GM12864 (cell line): ENCODE results near the gene SLIT1.

Experiments
- DNase-seq: peaks from one replicate; pipeline ENCODE4 v3.0.0-alpha.2; 2011; ENCODE audit warnings: low read depth
- H3K4me3 ChIP-seq: 2 replicates; pipeline ENCODE4 v1.5.1; 2011; ENCODE audit warnings: mild to moderate bottlenecking, low read depth, low read length, control low read depth
- TF ChIP-seq, protein P1 (sequence below): IDR thresholded peaks from 2 replicates; pipeline ENCODE4 v1.5.1; 2011; ENCODE audit warnings: low read depth, mild to moderate bottlenecking, moderate library complexity, low read length, control low read depth, inconsistent platforms; ENCODE audit errors: missing control alignments

Gene SLIT1

DNA sequence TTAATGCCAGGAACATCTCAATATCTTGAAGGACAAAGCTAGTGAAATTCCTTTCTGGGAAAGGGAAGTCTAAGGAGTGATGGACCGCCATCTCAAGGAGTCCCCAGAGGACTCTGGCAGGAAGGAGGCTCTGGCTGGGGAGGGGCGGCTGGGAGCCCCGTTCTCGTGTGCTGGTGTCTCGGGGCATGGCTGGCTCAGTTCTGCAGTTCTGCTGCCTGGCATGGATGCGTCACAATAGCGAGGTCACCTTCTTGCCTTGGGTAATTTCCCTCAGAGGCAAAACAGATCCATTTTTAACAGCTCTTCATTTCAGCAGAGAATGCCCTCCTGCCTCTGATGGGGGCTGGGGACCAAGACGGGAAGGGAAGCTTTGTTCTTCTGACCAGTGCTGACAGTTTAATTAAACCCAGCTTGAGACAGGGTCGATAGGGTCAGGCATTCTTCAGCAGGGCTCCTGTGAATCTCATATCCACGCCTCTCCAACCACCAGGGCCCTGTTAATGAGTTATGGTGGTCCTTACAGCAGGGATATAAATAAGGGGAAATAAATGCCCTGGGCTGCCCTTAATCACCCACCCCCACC lies 35.7 kb downstream of the SLIT1 start:
- H3K4me3 ChIP-seq, result no peak overlapping the region
- TF ChIP-seq, protein P1, sequence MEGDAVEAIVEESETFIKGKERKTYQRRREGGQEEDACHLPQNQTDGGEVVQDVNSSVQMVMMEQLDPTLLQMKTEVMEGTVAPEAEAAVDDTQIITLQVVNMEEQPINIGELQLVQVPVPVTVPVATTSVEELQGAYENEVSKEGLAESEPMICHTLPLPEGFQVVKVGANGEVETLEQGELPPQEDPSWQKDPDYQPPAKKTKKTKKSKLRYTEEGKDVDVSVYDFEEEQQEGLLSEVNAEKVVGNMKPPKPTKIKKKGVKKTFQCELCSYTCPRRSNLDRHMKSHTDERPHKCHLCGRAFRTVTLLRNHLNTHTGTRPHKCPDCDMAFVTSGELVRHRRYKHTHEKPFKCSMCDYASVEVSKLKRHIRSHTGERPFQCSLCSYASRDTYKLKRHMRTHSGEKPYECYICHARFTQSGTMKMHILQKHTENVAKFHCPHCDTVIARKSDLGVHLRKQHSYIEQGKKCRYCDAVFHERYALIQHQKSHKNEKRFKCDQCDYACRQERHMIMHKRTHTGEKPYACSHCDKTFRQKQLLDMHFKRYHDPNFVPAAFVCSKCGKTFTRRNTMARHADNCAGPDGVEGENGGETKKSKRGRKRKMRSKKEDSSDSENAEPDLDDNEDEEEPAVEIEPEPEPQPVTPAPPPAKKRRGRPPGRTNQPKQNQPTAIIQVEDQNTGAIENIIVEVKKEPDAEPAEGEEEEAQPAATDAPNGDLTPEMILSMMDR, result no peak
- DNase-seq, result no peak

DNA sequence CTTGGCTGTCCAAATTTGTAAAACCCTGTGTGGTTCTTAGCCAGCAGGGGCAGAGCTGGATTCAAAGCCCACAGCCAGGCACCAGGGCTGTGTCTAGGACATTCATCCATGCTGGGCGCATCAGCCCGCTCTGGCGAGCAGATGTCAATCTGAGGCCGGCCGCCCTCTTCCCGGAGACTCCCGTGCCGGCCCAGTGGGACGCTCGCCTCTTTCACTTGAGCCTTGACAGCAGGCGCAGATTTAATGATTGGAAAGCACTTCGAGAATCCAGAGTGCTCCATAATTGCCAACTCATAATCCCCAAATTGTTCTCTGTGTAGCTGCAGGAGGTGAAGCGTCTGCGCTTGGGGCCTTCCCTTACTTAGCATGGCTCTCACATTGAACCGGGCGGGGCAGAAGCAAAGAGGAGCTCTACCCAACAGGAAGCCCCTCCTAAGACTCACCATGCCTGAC lies 36.7 kb downstream of the SLIT1 start:
- no peak for DNase-seq
- H3K4me3 ChIP-seq, result no peak overlapping the region
- TF ChIP-seq, protein P1, result no peak

DNA sequence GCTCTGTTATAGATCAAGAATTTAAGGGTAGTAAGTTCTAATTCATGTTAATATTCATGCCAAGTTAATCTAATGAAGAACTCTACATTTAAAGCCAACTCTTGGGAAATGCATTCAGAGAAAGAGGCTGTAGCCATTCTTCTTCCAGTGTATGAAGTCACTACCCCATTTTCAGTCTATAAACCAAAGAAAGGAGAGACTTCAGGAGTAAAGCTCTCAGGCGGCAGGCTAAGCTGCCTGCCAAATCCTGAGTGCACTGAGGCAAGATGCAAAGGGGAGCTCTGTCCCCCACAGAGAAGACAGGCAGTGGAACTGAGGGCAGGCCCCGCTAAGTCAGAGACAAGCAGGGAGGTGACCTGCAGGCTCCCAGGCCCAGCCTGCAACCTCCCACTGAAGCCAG lies 41.5 kb downstream of the SLIT1 start:
- no peak overlapping the region for H3K4me3 ChIP-seq
- TF ChIP-seq, protein P1, result no peak
- no peak for DNase-seq

DNA sequence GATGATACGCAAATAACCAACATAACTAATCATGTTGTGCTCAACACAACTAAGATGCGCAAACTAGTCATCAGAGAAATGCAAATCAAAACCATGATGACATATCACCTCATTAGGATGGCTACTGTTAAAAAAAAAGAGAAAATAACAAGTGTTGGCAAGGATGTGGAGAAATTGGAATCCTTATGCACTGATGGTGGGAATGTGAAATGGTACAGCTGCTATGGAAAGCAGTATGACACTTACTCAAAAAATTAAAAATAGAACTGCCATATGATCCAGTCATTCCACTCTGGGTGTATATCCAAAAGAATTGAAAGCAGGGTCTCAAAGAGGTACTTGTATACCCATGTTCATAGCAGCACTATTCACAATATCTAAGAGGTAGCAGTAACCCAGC lies 42.9 kb downstream of the SLIT1 start:
- TF ChIP-seq, protein P1, result no peak
- H3K4me3 ChIP-seq, result no peak overlapping the region
- DNase-seq, result no peak

DNA sequence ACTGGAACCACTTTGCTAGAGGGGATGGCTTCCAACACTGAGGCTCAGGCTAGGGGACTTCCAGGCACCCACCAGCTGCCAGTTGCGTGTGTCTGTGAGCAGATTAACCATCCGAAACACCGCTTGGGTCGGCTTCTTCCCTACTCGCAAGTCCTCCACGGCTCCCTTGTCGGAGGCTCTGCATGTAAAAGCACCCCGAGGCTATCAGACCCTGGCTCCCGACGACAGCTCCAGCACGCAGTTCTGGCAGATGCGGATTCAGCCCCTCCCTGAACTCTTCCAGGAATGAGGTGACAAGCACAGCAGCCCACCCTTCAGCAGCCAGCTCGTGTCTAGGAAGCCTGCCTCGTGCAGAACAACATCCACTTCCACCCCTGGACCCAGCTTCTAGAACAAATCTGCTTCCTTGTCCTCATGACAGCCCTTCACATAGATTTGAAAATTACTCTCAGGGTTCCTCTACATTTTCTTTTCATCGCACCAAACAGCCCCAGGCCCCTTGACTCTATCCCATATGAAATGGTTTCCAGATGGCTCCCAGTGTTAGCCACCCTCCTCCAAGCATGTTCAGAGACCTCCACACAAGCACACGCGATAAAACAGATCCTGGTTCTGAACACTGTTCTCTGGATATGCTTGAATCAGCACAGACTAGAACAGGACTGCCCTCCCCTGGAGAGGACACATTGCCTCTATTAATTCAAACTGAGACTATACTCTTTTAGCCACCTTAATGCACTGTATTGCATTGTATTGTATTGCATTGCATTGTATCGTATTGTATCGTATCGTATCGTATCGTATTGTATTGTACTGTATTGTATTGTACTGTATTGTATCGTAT lies 44.6 kb downstream of the SLIT1 start:
- TF ChIP-seq, protein P1, result no peak
- H3K4me3 ChIP-seq, result no peak overlapping the region
- DNase-seq, result peak; percentile 21

DNA sequence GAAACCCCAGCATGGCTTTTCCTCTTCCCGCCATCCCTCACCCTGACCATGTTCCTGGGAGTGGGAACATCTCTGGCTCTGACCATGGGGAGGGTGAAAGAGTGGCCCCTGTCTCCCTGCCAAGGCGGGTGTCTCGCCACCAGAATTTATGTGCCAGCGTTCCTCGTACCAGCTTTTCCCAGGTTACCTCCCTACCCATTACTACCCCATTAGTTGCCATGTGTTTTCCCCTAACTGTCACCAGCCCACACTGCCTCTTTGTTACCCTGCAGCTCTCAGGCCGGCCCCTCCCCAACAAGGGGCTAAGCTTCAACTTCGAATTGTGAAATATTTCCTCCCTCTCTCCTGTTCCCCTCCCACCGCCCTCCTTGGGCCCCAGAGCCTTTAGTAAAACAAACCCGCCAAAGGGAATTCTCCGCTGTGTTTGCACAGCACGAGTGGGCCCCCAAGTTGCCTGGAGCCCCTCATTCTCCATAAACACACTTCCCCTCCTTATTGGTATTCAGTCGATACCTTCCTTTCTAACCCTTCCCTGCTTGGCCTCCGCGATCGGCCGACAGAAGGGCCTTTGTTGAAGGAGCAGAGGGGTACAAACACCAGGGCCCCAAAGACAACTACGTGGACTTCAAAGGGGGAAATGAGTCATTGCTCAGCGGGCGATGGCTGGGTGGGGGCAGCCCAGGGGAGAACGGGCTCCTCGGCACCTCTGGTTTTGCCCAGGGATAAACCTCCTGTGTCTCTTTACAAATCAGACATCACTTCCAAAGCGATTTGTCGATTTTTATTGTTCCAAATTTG lies 45.5 kb downstream of the SLIT1 start:
- TF ChIP-seq, protein P1, result no peak
- H3K4me3 ChIP-seq, result no peak overlapping the region
- no peak for DNase-seq
